ENCODE results near the gene CD300E.
"Not testable (repeated sequence)": the region's sequence is repeated elsewhere in the genome, so short reads cannot be mapped to it uniquely, and the experiment has no call there.

Gene CD300E, protein sequence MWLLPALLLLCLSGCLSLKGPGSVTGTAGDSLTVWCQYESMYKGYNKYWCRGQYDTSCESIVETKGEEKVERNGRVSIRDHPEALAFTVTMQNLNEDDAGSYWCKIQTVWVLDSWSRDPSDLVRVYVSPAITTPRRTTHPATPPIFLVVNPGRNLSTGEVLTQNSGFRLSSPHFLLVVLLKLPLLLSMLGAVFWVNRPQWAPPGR

GRCh38 chr17:74623693-74624093 is at the start of gene CD300E:
Gene CD300E, minus strand, starts transcription at chr17:74623738. Its CDS starts 117 bp downstream, at chr17:74623621.
- DNase-seq: no peak

DNA sequence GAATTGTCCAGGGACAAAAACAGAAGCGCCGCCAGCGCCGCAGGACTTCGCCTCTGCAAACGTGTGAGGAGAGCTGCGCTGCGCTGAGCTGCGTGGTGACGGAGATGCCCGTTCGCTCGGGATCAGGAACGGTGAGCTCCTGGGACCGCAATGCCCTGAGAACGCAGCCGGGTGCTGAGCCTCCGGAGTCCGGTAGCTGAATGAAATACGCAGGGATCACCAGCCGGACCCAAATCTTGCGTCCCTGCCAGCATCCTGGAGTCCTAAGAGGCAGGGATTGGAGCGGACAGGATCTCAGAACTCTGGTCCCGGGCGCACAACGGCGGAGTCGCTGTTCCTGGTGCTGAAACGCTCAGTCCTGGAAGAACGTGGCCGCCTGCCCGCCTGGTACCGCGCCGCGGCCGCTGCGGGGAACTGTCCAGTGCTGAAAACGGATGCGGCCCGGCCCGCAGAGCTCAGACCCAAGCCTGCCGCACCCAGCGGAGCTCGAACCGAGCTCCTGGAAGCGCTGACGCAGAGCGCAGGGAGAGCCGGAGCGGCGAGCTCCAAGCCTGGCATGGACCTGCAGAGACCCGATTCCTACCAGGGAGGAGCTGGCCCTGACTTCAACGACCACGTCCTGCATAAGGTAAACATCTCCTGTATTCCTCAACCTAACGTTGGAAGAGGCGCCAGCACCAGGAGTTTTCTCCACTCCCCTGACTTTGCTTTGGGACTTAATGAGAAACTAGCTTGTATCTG is 47.7 kb upstream of the CD300E start:
- DNase-seq: peak; percentile 17

GRCh38 chr17:74670329-74670728 is 46.8 kb upstream of the CD300E start:
- DNase-seq: no peak

DNA sequence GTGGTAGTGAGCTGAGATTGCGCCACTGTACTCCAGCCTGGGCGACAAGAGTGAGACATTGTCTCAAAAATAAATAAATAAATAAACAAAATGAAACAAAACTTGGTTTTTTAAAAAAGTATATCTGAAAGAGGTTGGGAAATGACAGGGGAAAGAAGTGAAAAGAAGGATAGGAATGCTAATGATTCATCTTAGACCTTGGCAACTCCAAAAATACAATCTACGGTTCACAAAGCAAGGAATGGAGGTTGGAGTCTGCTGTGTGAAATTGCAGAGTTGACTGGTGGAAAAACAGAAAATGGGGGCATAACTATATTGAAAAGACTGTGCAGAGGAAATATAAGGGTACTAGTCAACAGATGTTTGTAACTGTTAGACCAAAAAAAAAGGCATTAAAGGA is 40.0 kb upstream of the CD300E start:
- DNase-seq: no peak

DNA sequence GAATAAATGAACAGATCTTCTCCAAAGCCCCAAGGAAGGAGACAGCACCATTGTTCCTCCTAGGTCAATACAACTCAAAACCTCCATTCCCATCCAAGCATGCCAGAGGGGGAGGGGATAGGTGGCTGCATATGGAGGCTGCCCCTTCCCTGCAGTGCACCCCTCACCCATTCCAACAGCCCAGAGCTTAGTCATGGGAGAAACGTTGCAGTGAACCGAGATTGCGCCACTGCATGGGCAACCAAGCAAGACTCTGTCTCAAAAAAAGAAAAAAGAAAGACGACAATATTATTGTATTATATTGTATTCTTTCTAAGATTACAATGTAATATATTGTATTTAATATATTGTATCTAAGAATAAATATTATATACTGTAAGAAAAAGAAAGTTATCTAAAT is 36.4 kb upstream of the CD300E start:
- DNase-seq: no peak

- no peak for DNase-seq
Measured at GRCh38 chr17:74658620-74659019, 35.1 kb upstream of the CD300E start.

DNA sequence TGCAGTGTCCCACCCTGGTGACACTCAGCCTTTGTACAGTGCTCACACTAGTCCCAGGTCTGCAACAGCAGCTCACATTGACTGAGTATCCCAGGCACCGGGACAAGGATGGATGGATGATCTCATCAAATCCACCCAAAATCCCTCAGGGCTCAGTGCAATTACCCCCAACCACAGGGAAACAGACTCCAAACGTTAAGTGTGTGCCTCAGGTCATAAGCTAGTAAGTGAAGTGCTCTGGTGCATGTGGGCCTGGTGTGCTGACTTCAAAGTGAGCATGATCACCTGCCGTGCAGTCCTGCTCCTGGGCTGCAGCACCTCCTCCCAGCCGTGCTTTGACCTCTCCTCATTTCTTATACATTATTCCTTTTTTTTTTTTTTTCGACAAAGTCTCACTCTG is 31.2 kb upstream of the CD300E start:
- no peak for DNase-seq

- no peak for DNase-seq
Measured at GRCh38 chr17:74652020-74652419, 28.5 kb upstream of the CD300E start.

DNA sequence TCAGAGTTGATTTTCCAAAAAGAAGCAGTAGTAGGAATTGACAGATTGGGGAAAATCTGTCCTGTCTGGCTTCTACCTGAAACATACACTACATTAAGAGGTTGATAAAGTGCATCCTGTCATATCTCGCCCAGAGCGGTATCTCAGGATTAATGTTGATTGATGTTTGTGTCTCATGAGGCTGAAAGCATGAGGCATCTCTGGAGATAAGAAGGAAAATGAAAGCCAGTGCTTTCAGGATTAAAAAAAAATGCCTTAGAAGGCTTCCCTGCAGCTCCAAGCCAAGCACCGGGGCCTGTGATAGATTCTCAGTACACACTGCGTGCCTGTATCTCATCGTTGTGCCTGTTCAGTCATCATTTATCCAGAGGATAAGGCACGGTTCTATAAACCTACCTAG is 26.4 kb upstream of the CD300E start:
- DNase-seq: no peak

GRCh38 chr17:74647871-74648672 is 24.5 kb upstream of the CD300E start:
- DNase-seq: no peak

DNA sequence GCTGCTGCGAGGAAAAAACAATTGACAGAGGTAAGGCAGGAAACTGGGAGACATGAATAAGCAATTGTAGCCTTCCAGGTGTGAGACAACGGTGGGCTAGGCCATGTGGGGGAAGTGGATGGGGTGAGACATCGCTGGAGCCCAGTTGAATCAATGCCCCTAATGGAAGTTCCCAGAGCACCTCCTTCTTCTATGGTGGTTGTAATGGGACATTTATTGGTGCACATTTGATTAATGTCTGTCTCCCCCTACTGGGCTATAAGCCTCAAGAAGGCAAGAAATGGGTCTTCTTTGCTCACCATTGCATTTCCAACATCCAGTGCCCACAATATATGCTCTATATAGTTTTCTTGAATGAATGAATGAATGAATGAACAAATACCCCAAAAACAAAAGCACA is 22.7 kb upstream of the CD300E start:
- no peak for DNase-seq

DNA sequence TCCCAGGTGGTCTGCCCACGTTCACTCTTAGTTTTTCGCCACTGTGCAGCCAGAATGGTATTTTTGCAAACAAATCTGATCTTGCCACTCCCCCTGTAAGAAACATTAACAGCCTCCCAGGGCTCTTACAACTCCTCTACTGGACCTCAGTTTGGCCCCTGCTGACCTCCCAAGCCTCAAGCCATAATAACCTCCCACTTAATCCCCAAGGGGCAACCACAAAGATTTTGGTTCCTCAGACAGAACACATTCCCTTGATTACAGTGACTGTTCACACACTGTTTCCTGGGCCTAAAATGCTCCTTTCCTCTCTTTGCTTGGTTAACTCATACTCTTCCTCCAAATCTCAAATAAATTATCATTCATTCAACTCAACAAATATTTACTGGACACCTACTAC is 21.5 kb upstream of the CD300E start:
- no peak for DNase-seq

- no peak for DNase-seq
Measured at GRCh38 chr17:74644419-74644818, 20.9 kb upstream of the CD300E start.

GRCh38 chr17:74643826-74644225 is 20.3 kb upstream of the CD300E start:
- DNase-seq: no peak

DNA sequence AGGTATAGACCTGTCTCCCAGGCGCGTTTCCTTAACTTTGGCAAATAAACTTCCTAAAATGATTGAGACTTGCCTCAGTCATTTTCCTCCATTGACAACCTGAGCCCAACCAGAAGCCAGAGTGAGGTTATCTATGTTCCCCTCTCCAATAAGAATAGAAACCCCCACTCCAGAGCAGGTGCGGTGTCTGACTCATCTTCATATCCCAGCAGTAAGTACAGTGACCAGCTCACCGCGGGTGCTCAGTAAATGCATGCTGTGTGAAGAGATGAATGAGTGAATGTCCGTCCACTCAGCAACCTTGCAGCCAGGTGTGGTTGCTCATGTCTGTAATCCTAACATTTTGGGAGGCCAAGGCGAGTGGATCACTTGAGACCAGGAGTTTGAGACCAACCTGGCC is 19.5 kb upstream of the CD300E start:
- DNase-seq: no peak

DNA sequence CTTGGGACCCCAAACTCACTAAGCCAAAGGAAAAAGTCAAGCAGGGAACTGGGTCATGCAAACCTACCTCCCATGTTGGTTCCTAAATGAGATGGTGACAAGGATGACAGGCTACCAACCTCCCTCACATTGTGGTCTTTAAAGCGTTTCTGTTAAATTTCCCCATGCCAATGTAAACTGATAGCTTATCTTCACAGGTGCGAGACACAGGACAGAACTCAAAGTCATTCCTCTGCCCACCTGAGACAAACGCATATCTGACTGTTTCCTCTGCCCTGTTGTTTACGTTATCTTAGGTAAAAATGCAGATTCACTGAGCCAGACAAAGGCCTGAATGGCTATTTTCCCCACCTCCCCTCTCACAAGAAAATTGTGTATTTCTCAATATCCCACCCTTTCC is 19.0 kb upstream of the CD300E start:
- no peak for DNase-seq

GRCh38 chr17:74641958-74642298 is 18.4 kb upstream of the CD300E start:
- no peak for DNase-seq

- DNase-seq: no peak
Measured at GRCh38 chr17:74641224-74641957, 17.9 kb upstream of the CD300E start.

DNA sequence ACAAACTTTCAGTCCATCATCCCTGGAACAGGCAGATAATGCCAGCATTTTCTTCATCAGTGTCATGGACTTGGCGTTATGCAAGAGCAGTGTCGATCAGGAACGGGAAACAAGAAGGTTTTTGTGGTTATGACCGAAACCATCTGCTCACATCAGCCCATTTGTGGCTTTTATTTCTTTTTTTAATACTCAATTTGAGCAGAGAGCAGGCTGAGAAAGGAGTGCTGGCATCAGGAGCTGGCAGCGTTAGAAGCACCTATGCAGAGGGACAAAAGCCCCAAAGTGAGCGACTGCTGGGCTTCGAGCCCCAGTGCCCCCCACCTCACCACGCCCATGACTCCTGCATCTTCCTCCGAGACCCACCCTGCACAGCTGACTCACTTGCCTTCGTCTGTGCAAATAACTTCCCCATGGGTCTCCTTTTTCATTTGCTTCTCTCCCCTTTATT is 16.2 kb upstream of the CD300E start:
- DNase-seq: no peak

GRCh38 chr17:74637926-74638325 is 14.4 kb upstream of the CD300E start:
- DNase-seq: no peak

DNA sequence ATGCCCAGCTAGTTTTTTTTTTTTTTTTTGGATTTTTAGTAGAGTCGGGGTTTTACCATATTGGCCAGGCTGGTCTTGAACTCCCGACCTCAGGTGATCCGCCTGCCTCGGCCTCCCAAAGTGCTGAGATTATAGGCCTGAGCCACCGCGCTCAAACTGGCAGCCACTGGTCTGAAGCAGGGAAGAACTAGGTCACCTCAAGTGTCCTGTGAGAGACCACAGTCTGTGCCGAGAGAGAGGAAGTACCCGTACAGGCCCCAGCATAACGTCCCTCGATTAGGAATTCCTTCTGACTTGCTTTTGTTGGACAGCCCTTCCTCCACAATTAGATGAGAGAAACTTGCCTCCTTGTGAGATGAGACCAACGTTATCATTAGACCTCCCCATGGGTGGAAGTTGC is 13.7 kb upstream of the CD300E start:
- DNase-seq: no peak

DNA sequence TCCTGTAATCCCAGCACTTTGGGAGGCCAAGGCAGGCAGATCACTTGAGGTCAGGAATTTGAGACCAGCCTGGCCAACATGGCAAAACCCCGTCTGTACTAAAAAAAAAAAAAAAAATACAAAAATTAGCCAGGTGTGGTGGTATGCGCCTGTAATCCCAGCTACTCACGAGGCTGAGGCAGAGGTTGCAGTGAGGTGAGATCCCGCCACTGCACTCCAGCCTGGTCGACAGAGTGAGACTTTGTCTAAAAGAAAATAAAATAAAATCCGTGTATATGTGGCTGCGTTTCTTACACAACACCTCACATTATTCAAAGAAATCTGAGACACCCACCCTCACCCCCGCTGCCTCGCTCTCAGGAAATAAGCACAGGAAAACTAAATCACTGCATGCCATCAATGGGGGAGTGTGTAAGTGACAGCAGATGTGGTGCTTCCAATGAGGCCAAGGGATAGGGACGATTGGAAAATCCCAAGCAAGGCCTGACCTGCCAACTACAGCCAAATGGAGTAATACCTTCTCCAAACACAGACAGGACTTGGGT is 13.1 kb upstream of the CD300E start:
- DNase-seq: not testable (repeated sequence)

GRCh38 chr17:74635418-74635817 is 11.9 kb upstream of the CD300E start:
- no peak for DNase-seq

Data from T1000 (cell line).